GM12878 (cell line): ENCODE results near the gene PRDM16. TPM values are rescaled to one million over a fixed set of nuclear protein-coding genes. Genes with fewer than 3 reads are reported as not detected.

ENCODE experiments used
- ATAC-seq: fragments of 200-7000 bp; cut with Tn5 transposase; 3 replicates; pipeline ENCODE4 v1.9.1; 2020; ENCODE audit warnings: mild to moderate bottlenecking, moderate library complexity
- BruUV-seq: library from RNA; stranded (reverse); fragments of 400-500 nt; replicated peaks from 2 replicates; lab custom pipeline; 2021; lab: Mats Ljungman, UMichigan
- CTCF ChIA-PET: fragments of 300-600 bp; sonication (Branson Sonifier 250); formaldehyde crosslinking; extraction: SDS; loops from one replicate; lab custom pipeline; 2021; ENCODE audit warnings: inconsistent platforms; lab: Yijun Ruan, JAX
- POLR2A ChIA-PET: fragments of 350-600 bp; formaldehyde crosslinking; extraction: SDS; loops from one replicate; lab custom pipeline; 2021; ENCODE audit warnings: inconsistent platforms; lab: Charles Lee
- RAD21 ChIA-PET: fragments of 300-600 bp; sonication (Branson Sonifier 250); formaldehyde crosslinking; loops from one replicate; lab custom pipeline; 2023; ENCODE audit warnings: antibody characterized with exemption; ENCODE audit not compliant: unreplicated experiment; lab: Charles Lee
- SMC1A ChIA-PET: fragments of 300-600 bp; sonication (Branson Sonifier 250); formaldehyde crosslinking; loops from one replicate; lab custom pipeline; 2023; ENCODE audit not compliant: unreplicated experiment, uncharacterized antibody; lab: Charles Lee
- DNase-seq: peaks from one replicate; pipeline ENCODE4 v3.0.0-alpha.2; 2011; ENCODE audit warnings: low read depth, low spot score
- FAIRE-seq: peaks from 3 replicates; lab custom pipeline; 2011; peaks lifted over from hg19 to GRCh38; lab: Jason Lieb, UNC
- H2AFZ ChIP-seq: 2 replicates; pipeline ENCODE4 v1.6.0; 2011; ENCODE audit warnings: low read depth, low read length, control low read depth; ENCODE audit not compliant: control insufficient read depth
- H3K27ac ChIP-seq: 2 replicates; pipeline ENCODE4 v1.5.1; 2011; ENCODE audit warnings: control low read depth; ENCODE audit not compliant: control insufficient read depth, insufficient read depth
- H3K27me3 ChIP-seq, 2 experiments: replicated peaks in 1 of 2; 2 replicates each; pipeline versions ENCODE4 v1.6.0 to v1.6.1; 2011; ENCODE audit warnings: low read length in 1 of 2; ENCODE audit not compliant: control insufficient read depth in 2 of 2, insufficient read depth in 2 of 2
- H3K36me3 ChIP-seq, 2 experiments: 2 replicates each; pipeline ENCODE4 v1.5.1; 2011; ENCODE audit warnings: low read length in 1 of 2; ENCODE audit not compliant: control insufficient read depth in 2 of 2, insufficient read depth in 2 of 2
- H3K4me1 ChIP-seq: 2 replicates; pipeline ENCODE4 v1.6.1; 2011; ENCODE audit warnings: mild to moderate bottlenecking, low read length, moderate library complexity, mixed read lengths; ENCODE audit not compliant: control insufficient read depth, insufficient read depth
- H3K4me2 ChIP-seq: 2 replicates; pipeline ENCODE4 v1.6.0; 2011; ENCODE audit warnings: control low read depth; ENCODE audit not compliant: control insufficient read depth, insufficient read depth
- H3K4me3 ChIP-seq: fragments of 200-600 bp; sonication (generic); 2 replicates; pipeline ENCODE4 v1.5.1; 2016
- H3K79me2 ChIP-seq: 2 replicates; pipeline ENCODE4 v1.6.0; 2011; ENCODE audit warnings: low read length; ENCODE audit not compliant: control insufficient read depth, insufficient read depth
- H3K9ac ChIP-seq: 2 replicates; pipeline ENCODE4 v1.8.0; 2011; ENCODE audit warnings: low read length, control low read depth, mixed read lengths; ENCODE audit not compliant: control insufficient read depth, insufficient read depth
- H3K9me3 ChIP-seq: replicated peaks from 3 replicates; pipeline ENCODE4 v1.5.1; 2011; ENCODE audit warnings: mild to moderate bottlenecking, low read length; ENCODE audit not compliant: control insufficient read depth, insufficient read depth
- H4K20me1 ChIP-seq: 2 replicates; pipeline ENCODE4 v1.6.0; 2011; ENCODE audit not compliant: control insufficient read depth, insufficient read depth
- BMI1 ChIP-seq: fragments of 450-650 bp; IDR thresholded peaks from 2 replicates; pipeline ENCODE4 v1.6.1; 2016; ENCODE audit warnings: mild to moderate bottlenecking, moderate library complexity, borderline replicate concordance
- EED ChIP-seq: sonication (generic); IDR thresholded peaks from 2 replicates; pipeline ENCODE4 v1.6.1; 2016; ENCODE audit warnings: antibody characterized with exemption, low read depth
- KDM1A ChIP-seq: fragments of 200-600 bp; sonication (generic); IDR thresholded peaks from 2 replicates; pipeline ENCODE4 v1.6.1; 2016; ENCODE audit warnings: borderline replicate concordance
- LARP7 ChIP-seq: fragments of 450-650 bp; IDR thresholded peaks from 2 replicates; pipeline ENCODE4 v1.6.1; 2017; ENCODE audit warnings: mild to moderate bottlenecking
- MYC ChIP-seq: IDR thresholded peaks from 2 replicates; pipeline ENCODE4 v1.6.1; 2011; ENCODE audit warnings: mild to moderate bottlenecking, low read length, moderate library complexity, inconsistent platforms; ENCODE audit not compliant: insufficient read depth, insufficient replicate concordance, insufficient read length, severe bottlenecking
- NFXL1 ChIP-seq: fragments of 450-650 bp; IDR thresholded peaks from 2 replicates; pipeline ENCODE4 v1.6.1; 2017; ENCODE audit warnings: antibody characterized with exemption, mild to moderate bottlenecking, borderline replicate concordance
- WRNIP1 ChIP-seq: IDR thresholded peaks from 2 replicates; pipeline ENCODE4 v1.6.1; 2011; ENCODE audit warnings: low read depth, low read length, improper control_type of control experiment, borderline replicate concordance
- ZNF274 ChIP-seq: IDR thresholded peaks from one replicate; pipeline ENCODE4 v1.8.0; 2011; ENCODE audit not compliant: insufficient read length, insufficient read depth
- WGBS: methylation state at CpG from one replicate; pipeline ENCODE4 v1.1.6; 2016; ENCODE audit warnings: low lambda C conversion rate; ENCODE audit not compliant: insufficient replicate concordance, insufficient coverage; ENCODE audit errors: missing lambda C conversion rate; 5-methylcytosine and 5-hydroxymethylcytosine counted together
- in situ Hi-C: fragments of 300-500 bp; cut with MboI; formaldehyde crosslinking; loops from 9 replicates; pipeline ENCODE4 v1.14.3; 2018; ENCODE audit warnings: mixed read lengths
- intact Hi-C: fragments of 100-400 bp; cut with micrococcal nuclease; formaldehyde crosslinking; loops from one replicate; pipeline ENCODE4 v1.14.2; 2022; ENCODE audit not compliant: unreplicated experiment
- polyA plus RNA-seq, 11 experiments: library from polyadenylated mRNA; depleted of rRNA in 4 of 11; unstranded in 6 of 11; stranded (reverse) in 5 of 11; fragments of >200 nt; fragmentation: Nextera tagmentation in 4 of 11; fragmentation: Illumina TruSeq in 1 of 11; extraction: Ambion mirVana in 4 of 11; extraction: Trizol in 1 of 11; gene quantifications; 1 replicate in 1 of 11; 2 replicates in 10 of 11; pipeline versions ENCODE4 v1.2.1 to v1.2.3, GENCODE V29; 2011 to 2016; ENCODE audit warnings: inconsistent platforms in 2 of 11, missing spikeins in 2 of 11, low read depth in 1 of 11
- total RNA-seq, 4 experiments: library from RNA; depleted of rRNA in 3 of 4; stranded (reverse); fragments of >200 nt in 3 of 4; fragmentation: Illumina TruSeq in 1 of 4; extraction: Trizol in 1 of 4; gene quantifications; 2 replicates each; pipeline versions ENCODE4 v1.2.1 to v1.2.3, GENCODE V29; 2013 to 2021
- TF ChIP-seq, protein P1 (sequence below): fragments of 450-650 bp; IDR thresholded peaks from 2 replicates; pipeline ENCODE4 v1.6.1; 2017; ENCODE audit warnings: mild to moderate bottlenecking, moderate library complexity

Gene PRDM16
- total and polyA plus RNA-seq, 10 of the 15 experiments (the other 5 are each of a cell fraction or from before 2014, with no cell fraction given), result 0.03 TPM; not detected in 9

- no peak overlapping the region for H3K27ac ChIP-seq
- in situ Hi-C loops, result no loop called here
Observed at GRCh38 chr1:3168678-3169077, 99.7 kb downstream of the PRDM16 start.

More at GRCh38 chr1:3168678-3169077, 99.7 kb downstream of the PRDM16 start:
- Histone ChIP-seq H3K9me3 (no peaks in the 10 kb centered on the region; the same call in 2 of the 3 replicates), H3K9ac (no peak overlapping the region), H3K4me1 (no peaks in the 10 kb centered on the region)
- SMC1A ChIA-PET, result no interaction called here
- POLR2A ChIA-PET, result no interaction called here
- FAIRE-seq, result no peak
- TF ChIP-seq, protein P1, sequence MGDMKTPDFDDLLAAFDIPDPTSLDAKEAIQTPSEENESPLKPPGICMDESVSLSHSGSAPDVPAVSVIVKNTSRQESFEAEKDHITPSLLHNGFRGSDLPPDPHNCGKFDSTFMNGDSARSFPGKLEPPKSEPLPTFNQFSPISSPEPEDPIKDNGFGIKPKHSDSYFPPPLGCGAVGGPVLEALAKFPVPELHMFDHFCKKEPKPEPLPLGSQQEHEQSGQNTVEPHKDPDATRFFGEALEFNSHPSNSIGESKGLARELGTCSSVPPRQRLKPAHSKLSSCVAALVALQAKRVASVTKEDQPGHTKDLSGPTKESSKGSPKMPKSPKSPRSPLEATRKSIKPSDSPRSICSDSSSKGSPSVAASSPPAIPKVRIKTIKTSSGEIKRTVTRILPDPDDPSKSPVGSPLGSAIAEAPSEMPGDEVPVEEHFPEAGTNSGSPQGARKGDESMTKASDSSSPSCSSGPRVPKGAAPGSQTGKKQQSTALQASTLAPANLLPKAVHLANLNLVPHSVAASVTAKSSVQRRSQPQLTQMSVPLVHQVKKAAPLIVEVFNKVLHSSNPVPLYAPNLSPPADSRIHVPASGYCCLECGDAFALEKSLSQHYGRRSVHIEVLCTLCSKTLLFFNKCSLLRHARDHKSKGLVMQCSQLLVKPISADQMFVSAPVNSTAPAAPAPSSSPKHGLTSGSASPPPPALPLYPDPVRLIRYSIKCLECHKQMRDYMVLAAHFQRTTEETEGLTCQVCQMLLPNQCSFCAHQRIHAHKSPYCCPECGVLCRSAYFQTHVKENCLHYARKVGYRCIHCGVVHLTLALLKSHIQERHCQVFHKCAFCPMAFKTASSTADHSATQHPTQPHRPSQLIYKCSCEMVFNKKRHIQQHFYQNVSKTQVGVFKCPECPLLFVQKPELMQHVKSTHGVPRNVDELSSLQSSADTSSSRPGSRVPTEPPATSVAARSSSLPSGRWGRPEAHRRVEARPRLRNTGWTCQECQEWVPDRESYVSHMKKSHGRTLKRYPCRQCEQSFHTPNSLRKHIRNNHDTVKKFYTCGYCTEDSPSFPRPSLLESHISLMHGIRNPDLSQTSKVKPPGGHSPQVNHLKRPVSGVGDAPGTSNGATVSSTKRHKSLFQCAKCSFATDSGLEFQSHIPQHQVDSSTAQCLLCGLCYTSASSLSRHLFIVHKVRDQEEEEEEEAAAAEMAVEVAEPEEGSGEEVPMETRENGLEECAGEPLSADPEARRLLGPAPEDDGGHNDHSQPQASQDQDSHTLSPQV, result no peak
- TF ChIP-seq ZNF274, result no peak
- TF ChIP-seq MYC, result no peak
- TF ChIP-seq BMI1, result no peak
- TF ChIP-seq EED, result no peak
- no peak for TF ChIP-seq KDM1A
- no peak for TF ChIP-seq LARP7
- no peak for TF ChIP-seq NFXL1
- no peak for TF ChIP-seq WRNIP1
- TF ChIP-seq, all 136 proteins: peak for 0
- Histone ChIP-seq H3K36me3 (no peaks in the 10 kb centered on the region), H3K4me3 (no peak overlapping the region), H3K27me3 (no peaks in the 10 kb centered on the region), H4K20me1 (no peaks in the 10 kb centered on the region), H3K79me2 (no peaks in the 10 kb centered on the region), H2AFZ (no peak overlapping the region), H3K4me2 (no peak overlapping the region)
- ATAC-seq (no peak), DNase-seq (no peak)
- CTCF ChIA-PET, result no interaction called here
- RAD21 ChIA-PET, result no interaction called here
- intact Hi-C loops, result no loop called here
- BruUV-seq, result no TSS peak
- 15% methylated on average over 6 of the region's 8 CpGs for WGBS
